ENCODE data around the gene PLEKHG4B. TPM values are rescaled to one million over a fixed set of nuclear protein-coding genes. Genes with fewer than 3 reads are reported as not detected.

Gene PLEKHG4B
- total RNA-seq, 2 experiments from 2014 or later: not detected

- Mint-ChIP-seq H3K27me3 (peaks cover 48% of the 10 kb centered on the region), H3K9me3 (no peaks in the 10 kb centered on the region), H3K4me3 (no peak overlapping the region), H3K36me3 (ENCODE audit: low read depth) (no peaks in the 10 kb centered on the region), H3K27ac (no peak overlapping the region), H3K4me1 (ENCODE audit: low read depth) (no peaks in the 10 kb centered on the region)
- ChIA-PET POLR2A (no interaction called here), CTCF (no interaction called here)
- ATAC-seq (no peak), DNase-seq (no peak)
- TF ChIP-seq CTCF (IDR thresholded peaks at IDR 0.05): no peak
- intact Hi-C loops (cut with micrococcal nuclease): no loop called here
Observed at GRCh38 chr5:93221-93980, 1.4 kb downstream of the PLEKHG4B start.

- H3K9me3 Mint-ChIP-seq: no peaks in the 10 kb centered on the region
- H3K36me3 Mint-ChIP-seq (ENCODE audit: low read depth): no peaks in the 10 kb centered on the region
- peaks cover 44% of the 10 kb centered on the region for H3K27me3 Mint-ChIP-seq
- no peak for TF ChIP-seq CTCF (IDR thresholded peaks at IDR 0.05)
- H3K4me1 Mint-ChIP-seq (ENCODE audit: low read depth): no peaks in the 10 kb centered on the region
- CTCF ChIA-PET: no interaction called here
- intact Hi-C loops (cut with micrococcal nuclease): no loop called here
- DNase-seq: no peak
- POLR2A ChIA-PET: no interaction called here
- no peak overlapping the region for H3K4me3 Mint-ChIP-seq
- no peak for ATAC-seq
- H3K27ac Mint-ChIP-seq: no peak overlapping the region
Observed at GRCh38 chr5:94113-94892, 2.3 kb downstream of the PLEKHG4B start.

DNA sequence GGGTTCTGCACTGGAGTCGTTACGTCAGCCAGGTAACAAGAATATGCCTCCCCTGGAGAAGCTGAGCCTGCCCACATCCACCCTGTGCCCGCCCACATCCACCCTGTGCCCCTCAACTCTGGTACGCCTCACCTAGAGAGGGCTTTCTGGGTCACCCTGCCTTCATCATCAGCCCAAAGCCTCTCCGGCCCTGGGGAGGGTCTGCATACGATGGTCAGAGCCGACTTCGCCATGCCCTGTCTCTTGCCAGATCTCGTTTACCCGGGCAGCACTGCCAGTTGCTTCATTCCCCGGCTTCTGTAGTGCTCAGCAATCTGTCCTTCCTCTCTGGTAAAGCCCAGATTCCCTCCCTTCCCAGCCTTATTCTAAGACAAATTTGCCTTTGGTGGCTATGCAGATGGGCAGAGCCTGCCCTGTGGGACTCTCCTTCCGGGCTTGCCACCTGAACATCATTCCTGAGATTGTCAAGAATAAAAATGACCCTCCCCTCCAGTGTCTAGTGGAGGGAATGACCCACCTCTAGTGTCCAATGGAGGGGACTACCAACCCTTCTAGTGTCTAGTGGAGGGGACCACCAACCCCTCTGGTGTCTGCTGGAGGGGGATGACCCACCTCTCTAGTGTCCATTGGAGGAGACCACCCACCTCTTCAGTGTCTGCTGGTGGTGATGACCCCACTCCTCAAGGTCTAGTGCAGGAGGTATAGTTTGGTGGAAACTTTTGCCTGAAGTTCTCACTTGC lies 3.4 kb downstream of the PLEKHG4B start:
- no peaks in the 10 kb centered on the region for H3K36me3 Mint-ChIP-seq (ENCODE audit: low read depth)
- no peak for DNase-seq
- intact Hi-C loops (cut with micrococcal nuclease): no loop called here
- no peaks in the 10 kb centered on the region for H3K9me3 Mint-ChIP-seq
- TF ChIP-seq CTCF (IDR thresholded peaks at IDR 0.05): no peak
- ChIA-PET CTCF (no interaction called here), POLR2A (no interaction called here)
- ATAC-seq: no peak
- H3K4me1 Mint-ChIP-seq (ENCODE audit: low read depth): no peaks in the 10 kb centered on the region
- H3K4me3 Mint-ChIP-seq: no peak overlapping the region
- H3K27ac Mint-ChIP-seq: no peak overlapping the region
- peaks cover 41% of the 10 kb centered on the region for H3K27me3 Mint-ChIP-seq

DNA sequence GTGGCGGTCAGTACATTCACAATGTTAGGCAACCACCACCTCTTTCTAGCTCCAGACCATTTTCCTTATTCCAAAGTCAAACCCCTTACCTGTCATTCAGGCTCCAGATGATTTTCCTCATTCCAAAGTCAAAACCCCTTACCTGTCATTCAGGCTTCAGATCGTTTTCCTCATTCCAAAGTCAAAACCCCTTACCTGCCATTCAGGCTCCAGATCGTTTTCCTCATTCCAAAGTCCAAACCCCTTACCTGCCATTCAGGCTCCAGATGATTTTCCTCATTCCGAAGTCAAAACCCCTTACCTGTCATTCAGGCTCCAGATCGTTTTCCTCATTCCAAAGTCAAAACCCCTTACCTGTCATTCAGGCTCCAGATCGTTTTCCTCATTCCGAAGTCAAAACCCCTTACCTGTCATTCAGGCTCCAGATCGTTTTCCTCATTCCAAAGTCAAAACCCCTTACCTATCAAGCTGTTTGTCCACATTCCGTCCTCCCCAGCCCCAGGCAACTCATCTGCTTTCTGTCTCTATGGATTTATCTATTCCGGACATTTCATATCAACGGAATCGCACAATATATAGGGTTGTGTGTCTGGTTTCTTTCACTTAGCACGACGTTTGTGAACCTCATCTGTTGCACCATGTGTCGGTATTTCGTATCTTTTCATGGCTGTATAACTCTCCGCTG lies 5.2 kb downstream of the PLEKHG4B start:
- no peak for DNase-seq
- Mint-ChIP-seq H3K4me1 (ENCODE audit: low read depth) (no peaks in the 10 kb centered on the region), H3K36me3 (ENCODE audit: low read depth) (no peaks in the 10 kb centered on the region), H3K27me3 (peaks cover 29% of the 10 kb centered on the region), H3K9me3 (no peaks in the 10 kb centered on the region), H3K4me3 (no peak overlapping the region), H3K27ac (no peak overlapping the region)
- CTCF ChIA-PET: no interaction called here
- POLR2A ChIA-PET: no interaction called here
- intact Hi-C loops (cut with micrococcal nuclease): no loop called here
- ATAC-seq: no peak
- no peak for TF ChIP-seq CTCF (IDR thresholded peaks at IDR 0.05)

Measured in activated CD8-positive, alpha-beta T cell treated with anti-CD3 and anti-CD28 coated beads for 36 hours (primary cell).